GM19455 (cell line): Measurements from ENCODE around the gene GABRD.

Source experiments
- ATAC-seq: cut with Tn5 transposase; IDR thresholded peaks from one replicate; pipeline ENCODE4 v1.9.1; 2021; ENCODE audit not compliant: unreplicated experiment

Gene GABRD

DNA sequence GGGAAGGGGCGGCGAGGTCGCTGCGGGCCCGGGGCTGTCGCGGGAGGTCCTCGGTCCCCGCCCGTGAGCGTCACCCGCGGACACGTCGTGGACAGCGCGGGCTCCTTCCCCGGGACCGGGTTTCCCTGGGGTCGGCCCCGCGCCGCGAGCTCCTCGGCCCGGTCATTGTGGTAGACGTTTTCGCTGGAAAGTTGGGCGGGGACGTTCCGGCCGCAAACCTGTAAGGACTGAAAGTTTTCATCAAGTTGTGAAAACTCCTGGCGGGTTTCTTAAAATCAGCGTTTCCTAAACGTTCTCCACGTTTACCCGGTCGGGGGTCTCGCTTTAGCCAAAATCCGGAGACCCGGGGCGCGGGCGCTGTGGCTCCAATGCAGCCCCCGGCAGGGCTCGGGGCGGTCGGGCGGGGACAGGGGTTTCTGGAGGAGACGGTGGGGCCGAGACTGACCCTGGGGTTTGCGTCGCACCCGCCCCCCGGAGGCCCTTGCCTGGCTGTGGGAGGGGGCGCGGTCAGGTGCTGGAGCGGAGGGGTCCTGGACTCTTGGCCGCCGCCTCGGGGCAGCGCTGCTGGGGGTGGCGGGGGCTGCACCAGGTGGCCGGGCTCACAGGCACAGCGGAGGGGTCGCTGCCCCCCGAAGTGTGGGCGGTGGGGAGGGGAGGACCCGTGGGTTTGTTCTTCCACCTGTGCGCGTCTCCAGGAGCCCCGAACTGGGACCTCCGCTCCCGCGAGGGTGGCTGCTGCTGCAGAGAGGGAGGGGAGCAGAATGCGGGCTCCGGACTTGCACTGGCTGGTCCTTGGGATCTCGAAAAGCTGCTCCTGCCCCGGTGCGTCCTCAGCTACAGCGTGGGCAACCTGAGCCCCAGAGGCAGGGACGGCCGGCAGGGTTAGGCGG, 31.9 kb downstream of the GABRD start:
- ATAC-seq = peak; percentile 12

DNA sequence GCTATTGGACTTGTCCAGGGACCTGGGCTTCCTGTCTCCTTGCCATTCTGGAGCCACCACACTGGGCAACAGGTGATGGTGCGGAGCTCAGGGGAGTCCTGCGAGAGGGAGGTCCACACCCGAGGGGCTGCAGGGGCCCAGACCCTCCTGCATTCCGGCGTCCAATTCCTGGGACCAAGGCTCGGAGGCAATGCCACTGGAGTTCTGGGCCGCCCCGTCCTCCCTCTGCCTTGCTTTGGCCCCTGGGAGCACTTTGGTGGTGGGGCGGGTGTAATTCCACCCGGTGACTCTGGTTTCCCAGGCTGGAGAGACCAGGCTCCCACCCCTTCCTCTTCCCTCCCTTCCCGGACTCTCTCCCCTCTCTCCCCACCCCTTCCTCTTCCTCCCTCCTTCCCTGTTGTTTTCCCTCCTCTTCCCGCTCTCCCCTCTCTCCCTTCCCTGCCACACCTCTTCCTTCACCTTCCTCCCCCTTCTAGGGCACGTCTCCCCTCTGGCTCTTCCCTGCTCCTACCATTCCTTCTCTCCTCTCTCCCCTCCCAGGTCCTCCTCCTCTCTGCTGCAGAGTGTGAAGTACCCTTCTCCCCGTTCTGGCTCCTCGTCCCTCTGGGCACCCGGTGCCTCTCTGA, 33.0 kb downstream of the GABRD start:
- no peak for ATAC-seq

DNA sequence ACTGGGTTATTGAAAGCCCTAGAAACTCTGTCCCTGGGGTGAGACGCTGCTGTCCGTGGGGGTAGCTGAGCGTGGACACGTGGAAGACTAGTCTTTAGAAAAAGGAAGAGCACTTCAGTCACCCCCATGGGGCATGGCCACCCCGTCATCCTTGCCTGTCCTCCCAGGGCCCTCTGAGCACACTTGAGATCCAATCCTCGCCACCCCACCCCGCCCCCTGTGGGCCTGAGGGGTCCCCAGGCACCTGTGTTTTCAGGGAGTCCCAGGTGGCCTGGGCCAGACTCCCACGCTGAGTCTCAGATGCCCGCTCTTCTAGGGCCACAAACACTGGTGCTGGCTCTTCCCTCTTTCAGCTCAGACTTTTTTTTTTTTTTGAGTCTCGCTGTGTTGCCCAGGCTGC, 33.6 kb downstream of the GABRD start:
- no peak for ATAC-seq

DNA sequence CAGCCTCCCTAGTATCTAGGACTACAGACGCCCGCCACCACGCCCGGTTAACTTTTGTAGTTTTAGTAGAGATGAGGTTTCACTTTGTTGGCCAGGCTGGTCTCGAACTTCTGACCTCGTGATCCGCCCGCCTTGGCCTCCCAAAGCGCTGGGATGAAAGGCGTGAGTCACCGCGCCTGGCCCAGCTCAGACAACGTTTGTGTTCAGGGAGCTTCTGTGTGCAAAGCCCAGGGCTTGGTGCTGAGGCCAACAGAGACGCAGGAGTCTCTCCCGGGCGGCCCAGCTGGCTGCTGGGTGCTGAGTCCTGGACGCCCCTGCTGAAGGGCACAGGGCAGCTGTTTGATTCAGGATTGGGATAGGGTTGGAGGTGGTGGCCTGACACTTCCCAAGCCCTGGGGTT, 34.1 kb downstream of the GABRD start:
- ATAC-seq = no peak

DNA sequence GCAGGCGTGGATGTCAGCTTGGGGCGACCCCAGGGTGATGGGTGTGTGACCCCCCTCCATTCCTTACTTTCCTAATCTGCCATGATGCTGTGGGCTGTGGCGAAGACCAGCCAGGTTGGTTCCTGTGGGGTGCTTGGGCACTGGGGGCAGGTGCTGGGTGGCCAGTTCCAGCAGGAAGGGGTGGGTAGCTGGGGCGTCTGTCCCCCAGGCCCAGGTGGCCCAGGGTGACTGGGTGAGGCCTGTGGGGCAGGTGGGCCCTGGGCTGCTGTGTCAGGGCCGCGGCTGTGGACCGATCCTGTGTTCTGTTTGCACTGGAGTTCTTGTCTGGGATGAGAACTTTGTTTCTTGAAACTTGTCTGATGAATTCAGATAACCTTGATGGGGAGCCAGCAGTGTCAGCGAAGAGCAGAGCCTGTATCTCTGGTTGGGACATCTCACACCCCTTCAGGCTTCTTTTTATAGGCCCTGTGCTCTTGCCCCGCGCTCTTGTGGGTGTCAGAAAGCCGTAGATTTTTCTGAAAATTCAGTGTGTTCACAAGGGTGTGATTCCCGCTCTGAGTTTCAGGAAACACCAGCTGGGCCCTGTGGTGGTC, 34.7 kb downstream of the GABRD start:
- no peak for ATAC-seq

DNA sequence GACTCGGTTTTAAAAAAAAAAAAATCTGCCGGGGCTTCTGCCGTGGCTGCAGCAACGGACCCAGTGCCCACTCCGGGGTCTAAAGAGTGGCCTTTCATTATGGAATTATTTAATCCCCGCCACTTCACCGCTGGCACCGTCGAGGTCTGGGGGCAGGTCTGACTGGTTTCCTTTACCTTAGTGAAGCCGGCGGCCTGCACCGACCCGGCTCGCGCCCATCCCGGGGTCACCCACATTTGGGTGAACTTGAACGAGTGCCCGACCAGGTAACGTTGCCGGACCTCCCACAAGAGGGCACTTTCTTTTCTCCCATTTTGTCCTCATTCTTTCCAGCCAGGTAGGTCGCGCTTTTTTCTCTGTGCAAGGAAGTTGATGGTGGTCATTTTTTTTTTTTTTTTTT, 35.4 kb downstream of the GABRD start:
- no peak for ATAC-seq

DNA sequence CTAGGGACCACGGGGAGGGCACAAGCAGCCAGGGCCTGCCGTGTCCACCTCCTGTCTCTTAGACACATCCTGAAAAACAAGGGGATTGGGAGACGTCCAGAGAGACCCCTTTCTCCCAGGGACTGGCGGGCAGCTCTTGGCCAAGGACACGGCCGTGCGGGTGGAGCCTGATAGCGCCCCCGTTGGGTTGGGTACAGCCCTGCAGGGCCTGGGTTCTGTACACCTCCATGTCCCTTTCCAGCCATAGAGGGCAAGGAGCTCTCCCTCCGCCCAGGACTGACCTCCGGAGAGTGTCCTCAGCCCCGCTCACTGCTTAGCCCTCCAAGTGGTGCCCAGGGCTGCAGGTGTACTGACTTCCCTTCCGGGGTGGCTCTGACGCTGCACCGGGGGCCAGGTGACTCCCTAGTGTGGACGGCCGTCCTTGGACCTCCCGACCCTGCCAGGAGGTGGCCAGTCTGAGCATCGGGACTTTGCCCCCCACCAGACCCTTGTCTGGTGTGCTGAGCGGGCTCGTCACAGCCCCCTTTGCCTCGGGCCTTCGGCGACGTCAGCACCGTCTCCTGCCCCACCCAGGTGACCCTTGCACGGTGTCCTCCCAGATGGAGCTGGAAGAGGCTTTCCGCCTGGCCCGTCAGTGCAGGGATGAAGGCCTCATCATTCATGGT, 36.9 kb downstream of the GABRD start:
- no peak for ATAC-seq

DNA sequence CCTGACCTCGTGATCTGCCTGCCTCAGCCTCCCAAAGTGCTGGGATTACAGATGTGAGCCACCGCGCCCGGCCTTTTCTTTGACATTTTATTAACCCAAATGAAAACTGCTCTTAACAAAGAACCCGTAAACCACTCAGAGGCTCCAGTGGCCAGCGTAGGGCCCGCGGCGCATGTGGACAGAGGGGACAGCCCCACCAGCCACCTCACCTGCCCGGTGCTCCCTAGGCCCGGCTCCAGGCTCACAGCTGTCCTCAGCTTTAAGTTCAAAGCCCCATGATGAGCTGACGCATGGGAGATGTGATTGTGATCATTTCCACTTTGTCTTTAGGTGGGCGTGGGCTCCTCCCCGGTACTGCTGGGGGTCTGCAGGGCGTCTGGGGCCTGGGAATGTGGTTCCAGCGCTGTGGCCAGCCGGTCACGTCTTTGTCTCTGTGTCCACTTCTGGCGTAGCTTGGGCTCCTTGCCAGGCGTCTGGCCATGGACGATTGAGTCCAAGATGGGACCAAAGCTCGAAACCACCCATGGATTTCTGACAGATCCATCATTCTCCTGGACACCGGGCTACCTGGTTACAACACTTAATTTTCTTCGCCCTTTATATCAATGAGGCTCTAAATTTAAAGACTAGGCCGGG, 37.9 kb downstream of the GABRD start:
- ATAC-seq = no peak

DNA sequence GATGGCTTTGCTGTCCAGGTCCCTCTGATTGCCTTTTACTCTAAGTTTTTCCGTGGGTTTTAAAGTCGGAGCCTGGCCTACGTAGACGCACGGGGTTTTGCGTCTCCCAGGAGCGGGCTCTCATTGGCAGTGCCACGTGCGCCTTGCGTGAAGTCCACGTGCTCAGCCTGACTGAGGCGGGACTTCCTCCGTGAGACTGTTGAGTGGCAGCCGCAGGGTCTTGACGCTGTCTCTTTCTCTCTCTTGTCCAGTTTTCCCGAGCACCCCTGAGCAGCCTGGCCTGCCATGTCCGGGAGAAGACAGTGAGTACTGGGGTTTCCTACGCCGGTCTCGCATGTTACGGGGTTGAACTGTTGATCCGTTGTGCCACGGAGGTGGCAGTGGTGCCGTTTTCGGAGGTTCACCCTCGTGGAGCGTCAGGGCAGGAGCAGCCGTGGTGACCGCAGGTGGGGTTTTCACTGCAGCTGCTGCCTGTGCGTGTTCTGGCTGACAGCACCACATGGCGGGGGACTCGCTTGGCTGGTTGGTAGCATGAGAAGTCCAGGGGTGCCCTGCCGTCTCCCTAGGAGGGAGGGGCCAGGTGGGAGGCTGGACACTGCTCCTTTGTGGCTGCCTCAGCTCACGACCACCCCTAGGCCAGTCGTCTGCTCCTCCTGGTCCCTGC, 40.3 kb downstream of the GABRD start:
- no peak for ATAC-seq

DNA sequence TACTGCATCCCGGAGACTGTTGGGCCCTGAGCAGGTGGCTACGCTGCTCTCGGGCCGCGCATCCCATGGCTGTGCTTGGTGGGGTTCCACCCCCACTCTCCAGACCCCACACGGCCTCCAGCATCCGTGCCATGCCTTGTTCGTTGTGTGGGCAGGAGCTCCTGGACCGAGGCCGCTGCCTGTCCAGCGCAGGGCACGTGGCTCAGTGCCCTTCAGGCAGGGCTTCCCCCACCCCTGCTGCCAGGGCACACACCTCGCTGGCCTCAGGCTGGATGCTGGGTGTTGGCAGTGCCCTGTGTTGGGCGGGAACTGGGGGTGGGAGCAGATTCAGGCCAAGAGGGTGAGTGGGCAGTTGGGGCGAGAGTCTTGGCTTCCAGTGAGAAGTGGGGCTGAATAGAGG, 40.9 kb downstream of the GABRD start:
- no peak for ATAC-seq

DNA sequence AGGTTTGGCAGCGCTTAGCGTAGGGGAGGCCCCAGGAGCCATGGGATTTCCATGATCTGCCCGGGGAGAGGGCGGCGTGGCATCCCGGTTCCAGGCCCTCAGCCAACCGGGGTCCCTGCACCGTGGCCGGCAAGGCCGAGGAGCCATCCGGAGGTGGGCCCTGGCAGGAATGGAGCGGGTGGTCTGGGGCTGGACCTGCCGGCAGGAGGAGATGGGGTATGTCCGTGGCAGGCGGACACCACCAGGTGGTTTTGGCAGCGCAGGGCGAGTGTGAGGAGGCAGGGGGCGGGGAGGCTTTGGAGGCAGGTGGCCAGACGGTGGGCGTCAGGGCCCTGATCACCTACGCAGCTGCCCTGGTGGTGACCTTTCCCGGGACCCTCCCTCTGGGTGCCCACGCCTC, 41.4 kb downstream of the GABRD start:
- ATAC-seq = no peak

DNA sequence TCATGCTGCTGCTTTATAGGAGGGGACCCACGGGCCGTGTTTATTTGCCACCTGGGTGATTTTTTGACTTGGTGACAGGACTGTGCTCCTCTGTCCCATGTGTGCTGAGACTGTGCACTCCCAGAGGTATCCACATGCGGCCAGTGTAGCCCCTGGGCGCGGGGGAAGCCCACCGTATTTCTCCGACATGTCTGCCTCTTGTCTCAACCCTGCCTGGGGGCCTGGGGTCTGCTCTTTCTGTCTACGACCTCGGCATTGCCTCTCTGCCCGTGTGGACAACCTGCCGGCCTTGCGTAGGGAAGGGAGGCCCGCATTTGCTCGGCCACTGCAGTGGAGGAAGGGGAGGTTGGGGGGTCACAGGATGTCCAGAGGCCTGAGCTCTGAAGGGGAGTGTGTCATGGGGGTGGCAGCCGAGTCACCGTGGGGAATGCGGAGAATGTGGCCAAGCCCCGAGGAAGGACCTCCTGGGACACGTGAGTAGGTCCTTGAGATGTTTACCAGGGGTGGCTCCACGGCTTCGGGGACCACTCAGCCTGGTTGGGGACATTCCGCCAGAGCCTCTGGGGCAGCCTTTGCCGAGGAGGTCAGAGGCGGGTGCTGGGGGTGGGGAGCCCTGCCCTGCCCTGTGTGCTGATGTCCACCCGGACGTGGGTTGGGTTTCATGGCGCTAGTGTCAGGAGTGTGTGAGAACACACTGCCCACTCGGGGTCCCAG, 42.1 kb downstream of the GABRD start:
- no peak for ATAC-seq

DNA sequence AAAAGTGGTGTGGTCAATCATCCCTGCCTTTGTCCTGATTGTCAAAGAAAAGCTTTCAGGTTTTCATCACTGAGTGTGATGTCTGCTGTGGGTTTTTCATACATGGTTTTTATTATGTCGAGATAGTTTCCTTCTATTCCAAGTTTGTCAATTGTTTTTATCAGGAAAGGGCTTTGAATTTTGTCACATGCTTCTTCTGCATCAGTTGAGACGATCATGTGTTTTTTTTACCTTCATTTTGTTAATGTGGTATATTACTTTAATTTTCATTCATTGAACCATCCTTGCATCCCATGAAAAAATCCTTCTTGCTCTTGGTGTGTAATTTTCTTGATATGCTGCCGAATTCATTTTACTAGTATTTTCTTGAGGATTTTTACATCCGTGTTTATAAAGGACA, 46.6 kb downstream of the GABRD start:
- ATAC-seq = no peak

DNA sequence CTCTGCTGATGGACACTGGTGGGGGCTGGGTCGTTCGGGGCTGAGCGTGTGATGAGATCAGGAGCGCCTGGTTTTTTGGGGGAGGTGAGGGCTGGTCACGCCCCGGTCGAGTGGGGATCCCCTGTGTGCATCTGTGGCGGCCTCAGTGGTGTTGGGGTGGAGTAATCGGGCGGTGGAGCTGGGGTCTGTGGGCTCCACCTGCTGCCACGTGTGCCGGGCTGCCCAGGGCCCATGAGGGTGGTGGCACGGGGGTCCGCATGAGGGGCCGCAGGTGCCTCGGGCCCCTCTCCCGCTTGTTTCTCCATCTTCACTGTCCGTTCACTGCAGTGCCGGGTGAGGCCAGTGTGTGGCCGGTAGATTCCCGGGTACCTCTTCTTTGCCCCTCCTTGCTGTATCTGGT, 48.2 kb downstream of the GABRD start:
- no peak for ATAC-seq

DNA sequence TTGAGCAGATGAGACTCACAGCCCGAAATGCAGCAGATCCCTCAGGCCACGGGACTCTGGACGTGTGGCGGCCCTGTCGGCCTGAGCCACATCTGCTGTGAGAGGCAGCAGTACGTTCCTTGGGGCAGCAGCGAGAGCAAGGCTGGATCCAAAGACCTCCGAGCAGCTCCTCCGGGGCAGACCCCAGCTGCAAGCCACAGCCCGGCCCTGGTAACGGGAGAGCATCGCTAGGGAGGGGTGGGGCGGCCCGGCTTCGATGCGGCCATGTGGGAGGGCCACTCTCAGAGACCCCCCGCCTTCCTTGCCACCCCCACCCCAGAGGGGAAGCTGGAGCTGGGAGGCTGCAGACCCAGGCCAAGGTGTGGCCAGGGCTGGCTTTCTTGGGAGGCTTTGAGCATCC, 48.8 kb downstream of the GABRD start:
- ATAC-seq = no peak

DNA sequence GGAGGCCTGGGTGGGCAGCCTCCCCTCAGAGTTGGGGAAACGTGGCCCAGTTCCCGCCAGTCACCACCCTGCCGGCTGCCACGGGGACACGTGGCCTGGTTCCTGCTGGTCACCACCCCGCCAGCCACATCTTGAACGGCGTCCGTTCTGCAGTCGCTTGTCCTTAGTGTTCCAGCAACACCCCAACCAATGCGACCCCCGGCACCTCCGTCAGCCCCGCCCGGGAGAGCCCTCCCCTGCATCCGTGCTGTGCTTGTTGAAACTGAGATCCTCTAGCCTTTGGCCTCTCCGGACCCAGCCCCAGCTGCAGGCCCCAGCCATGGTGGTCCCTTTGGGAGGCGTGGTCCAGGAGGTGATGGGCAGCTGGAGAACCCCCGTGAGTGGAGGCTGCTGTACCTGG, 49.8 kb downstream of the GABRD start:
- ATAC-seq = no peak

DNA sequence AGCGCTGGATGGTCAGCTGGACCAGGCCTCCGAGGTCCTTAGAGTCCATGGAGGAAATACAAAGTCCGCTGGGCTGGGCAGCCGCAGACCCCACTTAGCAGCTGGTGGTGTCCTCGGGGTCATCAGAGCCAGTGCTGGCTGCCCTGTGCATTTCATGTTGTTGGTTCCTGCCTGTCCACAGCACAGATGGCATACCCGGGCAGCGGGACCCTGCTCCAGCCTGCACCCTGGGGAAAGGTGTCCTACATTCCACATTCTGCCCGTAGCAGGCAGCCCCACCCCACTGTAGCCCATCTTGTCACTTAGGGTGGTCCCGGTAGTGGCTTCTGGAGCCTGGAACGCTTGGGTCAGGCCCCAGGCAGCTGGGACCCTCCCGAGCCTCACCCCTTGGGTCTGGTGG, 50.9 kb downstream of the GABRD start:
- ATAC-seq = no peak

DNA sequence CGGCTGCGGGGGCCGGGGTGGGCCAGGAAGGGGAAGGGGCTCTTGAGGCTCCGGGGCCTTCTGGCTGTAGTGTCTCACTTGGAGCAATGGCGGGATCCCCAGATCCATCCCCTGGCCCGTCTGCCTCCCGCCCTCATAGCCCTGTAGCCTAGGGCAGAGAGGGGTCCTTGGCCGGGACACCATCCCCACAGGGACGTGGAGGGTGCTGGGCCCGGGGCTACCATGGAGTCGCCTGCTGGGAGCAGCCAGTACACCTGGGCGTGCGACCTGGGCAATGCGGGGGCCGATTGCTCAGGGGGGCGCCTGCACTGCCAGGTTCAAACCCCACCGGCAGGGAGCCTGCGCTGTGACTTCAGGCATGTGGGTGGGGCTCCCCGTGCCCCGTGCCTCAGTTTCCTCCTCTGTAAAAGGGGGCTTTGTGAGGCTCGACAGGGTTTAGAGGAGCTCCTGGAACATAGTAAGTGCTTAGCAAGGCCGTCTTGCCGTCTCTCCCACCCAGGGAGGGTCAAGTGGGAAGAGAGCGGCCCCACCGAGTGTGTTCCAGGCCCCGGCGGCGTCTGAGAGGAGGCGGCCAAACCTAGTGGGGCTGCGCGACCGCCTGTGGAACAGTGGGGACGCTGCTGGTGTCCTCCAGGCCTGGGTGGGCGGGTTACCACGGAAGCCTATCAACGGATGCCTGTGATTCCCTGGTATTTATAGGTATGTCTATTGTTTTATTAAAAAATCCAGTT, 51.8 kb downstream of the GABRD start:
- ATAC-seq = no peak

DNA sequence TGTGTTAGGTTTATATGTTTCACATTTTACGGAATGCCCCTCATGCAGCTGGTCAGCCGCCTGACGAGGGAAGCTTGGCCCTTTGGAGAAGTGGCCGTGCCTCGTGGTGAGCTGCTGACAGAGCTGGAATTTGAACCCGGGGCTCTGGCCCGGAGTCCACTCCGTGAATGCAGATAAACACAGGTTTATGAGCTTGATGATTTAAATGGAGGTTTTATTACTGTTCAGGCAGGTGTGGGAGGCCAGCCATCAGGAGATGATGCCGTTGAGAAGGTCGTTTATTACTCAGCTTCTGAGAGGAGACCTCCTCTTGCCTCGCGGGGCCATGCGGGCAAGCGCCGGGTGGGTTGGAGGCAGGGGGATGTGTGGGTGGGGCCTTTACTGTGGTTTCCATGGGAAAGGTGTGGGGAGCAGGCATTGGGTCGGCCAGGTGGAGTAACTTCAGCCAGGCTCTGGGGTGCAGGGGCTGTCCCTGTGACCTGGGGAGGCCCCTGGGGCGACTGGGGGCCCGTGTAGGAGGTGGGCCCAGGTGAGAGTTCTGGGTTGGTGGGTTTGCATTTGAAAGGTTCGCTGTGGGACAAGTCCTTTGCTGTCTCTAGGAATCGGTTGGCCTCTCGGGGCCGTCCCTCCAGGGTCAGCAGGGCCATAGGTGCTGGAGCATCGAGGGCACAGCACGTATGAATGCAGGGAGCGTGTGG, 53.1 kb downstream of the GABRD start:
- no peak for ATAC-seq
